ENCODE measurements around the gene WTIP.

DNA sequence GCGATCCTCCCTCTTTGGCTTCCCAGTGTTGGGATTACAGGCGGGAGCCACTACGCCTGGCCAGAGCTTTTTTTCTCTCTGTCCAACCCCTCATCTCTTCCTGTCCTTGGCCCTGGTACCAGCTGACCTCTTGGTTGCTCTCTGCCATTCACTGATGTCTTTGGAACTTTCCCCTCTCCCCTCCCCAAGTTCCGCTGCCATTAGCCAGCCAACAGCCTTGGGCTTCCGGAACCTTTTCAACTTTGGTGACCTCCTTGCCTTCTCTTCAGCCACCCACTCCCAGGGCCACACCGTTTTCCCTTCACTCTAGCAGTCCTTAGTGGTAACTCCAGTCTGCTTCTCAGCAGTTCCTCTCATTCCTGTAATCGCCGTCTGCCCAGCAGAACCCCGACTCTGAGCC lies 4.3 kb downstream of the WTIP start:
- no peak for TF ChIP-seq ARNTL (CRISPR knock-in tag; IDR thresholded peaks at IDR 0.05; ENCODE audit: borderline replicate concordance, low read depth)
- no peak for TF ChIP-seq ZFP3 (CRISPR knock-in tag; IDR thresholded peaks at IDR 0.05)
- TF ChIP-seq OSR1 (CRISPR knock-in tag; IDR thresholded peaks at IDR 0.05): no peak
- TF ChIP-seq ZNF70 (CRISPR knock-in tag; IDR thresholded peaks at IDR 0.05): no peak
- TF ChIP-seq RARB (CRISPR knock-in tag; IDR thresholded peaks at IDR 0.05): no peak
- TF ChIP-seq, protein P1, sequence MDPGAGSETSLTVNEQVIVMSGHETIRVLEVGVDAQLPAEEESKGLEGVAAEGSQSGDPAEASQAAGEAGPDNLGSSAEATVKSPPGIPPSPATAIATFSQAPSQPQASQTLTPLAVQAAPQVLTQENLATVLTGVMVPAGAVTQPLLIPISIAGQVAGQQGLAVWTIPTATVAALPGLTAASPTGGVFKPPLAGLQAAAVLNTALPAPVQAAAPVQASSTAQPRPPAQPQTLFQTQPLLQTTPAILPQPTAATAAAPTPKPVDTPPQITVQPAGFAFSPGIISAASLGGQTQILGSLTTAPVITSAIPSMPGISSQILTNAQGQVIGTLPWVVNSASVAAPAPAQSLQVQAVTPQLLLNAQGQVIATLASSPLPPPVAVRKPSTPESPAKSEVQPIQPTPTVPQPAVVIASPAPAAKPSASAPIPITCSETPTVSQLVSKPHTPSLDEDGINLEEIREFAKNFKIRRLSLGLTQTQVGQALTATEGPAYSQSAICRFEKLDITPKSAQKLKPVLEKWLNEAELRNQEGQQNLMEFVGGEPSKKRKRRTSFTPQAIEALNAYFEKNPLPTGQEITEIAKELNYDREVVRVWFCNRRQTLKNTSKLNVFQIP (CRISPR knock-in tag; IDR thresholded peaks at IDR 0.05; ENCODE audit: borderline replicate concordance, low read depth): no peak
- no peak for TF ChIP-seq PPARA (CRISPR knock-in tag; IDR thresholded peaks at IDR 0.05; ENCODE audit: borderline replicate concordance)
- TF ChIP-seq ZFP30 (CRISPR knock-in tag; IDR thresholded peaks at IDR 0.05): no peak
- TF ChIP-seq TCF4 (CRISPR knock-in tag; IDR thresholded peaks at IDR 0.05; ENCODE audit: borderline replicate concordance): no peak
- TF ChIP-seq, protein P2, sequence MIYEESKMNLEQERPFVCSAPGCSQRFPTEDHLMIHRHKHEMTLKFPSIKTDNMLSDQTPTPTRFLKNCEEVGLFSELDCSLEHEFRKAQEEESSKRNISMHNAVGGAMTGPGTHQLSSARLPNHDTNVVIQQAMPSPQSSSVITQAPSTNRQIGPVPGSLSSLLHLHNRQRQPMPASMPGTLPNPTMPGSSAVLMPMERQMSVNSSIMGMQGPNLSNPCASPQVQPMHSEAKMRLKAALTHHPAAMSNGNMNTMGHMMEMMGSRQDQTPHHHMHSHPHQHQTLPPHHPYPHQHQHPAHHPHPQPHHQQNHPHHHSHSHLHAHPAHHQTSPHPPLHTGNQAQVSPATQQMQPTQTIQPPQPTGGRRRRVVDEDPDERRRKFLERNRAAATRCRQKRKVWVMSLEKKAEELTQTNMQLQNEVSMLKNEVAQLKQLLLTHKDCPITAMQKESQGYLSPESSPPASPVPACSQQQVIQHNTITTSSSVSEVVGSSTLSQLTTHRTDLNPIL (CRISPR knock-in tag; IDR thresholded peaks at IDR 0.05; ENCODE audit: low read depth): no peak

All from SK-N-SH treated with all-trans-retinoic acid at 6 μM for 48 hours (cell line).